Spleen (tissue), 11 donors: Measurements from ENCODE around the gene AUP1. TPM values are rescaled to one million over a fixed set of nuclear protein-coding genes. Genes with fewer than 3 reads are reported as not detected.
A peak's percentile ranks its signal among the peaks of the same experiment; 100 is the strongest.

Experiments used
- DNase-seq: peaks from one replicate; pipeline ENCODE4 v3.0.0-alpha.2; 2020
- H3K27ac ChIP-seq, 8 donors: fragments of 200-600 bp; sonication (generic) in 7 of 8; 1 replicate in 4 of 8; 2 replicates in 4 of 8; pipeline versions ENCODE4 v1.5.0 to v1.8.0; 2016 to 2021; ENCODE audit warnings: inconsistent platforms in 4 of 8, mild to moderate bottlenecking in 4 of 8, moderate library complexity in 1 of 8
- H3K27me3 ChIP-seq, 7 donors: fragments of 200-600 bp; sonication (generic) in 6 of 7; replicated peaks in 1 of 7; 1 replicate in 4 of 7; 2 replicates in 3 of 7; pipeline versions ENCODE4 v1.5.0 to v1.8.0; 2016 to 2021; ENCODE audit warnings: inconsistent platforms in 3 of 7, mild to moderate bottlenecking in 1 of 7
- H3K36me3 ChIP-seq, 6 donors: fragments of 200-600 bp; sonication (generic) in 5 of 6; 1 replicate in 4 of 6; 2 replicates in 2 of 6; pipeline versions ENCODE4 v1.5.0 to v1.8.0; 2016 to 2021; ENCODE audit warnings: inconsistent platforms in 2 of 6
- H3K4me1 ChIP-seq, 6 donors: fragments of 200-600 bp; sonication (generic) in 5 of 6; 1 replicate in 3 of 6; 2 replicates in 3 of 6; pipeline versions ENCODE4 v1.5.0 to v1.8.0; 2016 to 2021; ENCODE audit warnings: inconsistent platforms in 3 of 6
- H3K4me3 ChIP-seq, 8 donors: fragments of 200-600 bp; sonication (generic) in 7 of 8; 1 replicate in 4 of 8; 2 replicates in 4 of 8; pipeline versions ENCODE4 v1.5.0 to v1.8.0; 2016 to 2021; ENCODE audit warnings: inconsistent platforms in 4 of 8, mild to moderate bottlenecking in 4 of 8, moderate library complexity in 2 of 8
- H3K9me3 ChIP-seq, 8 donors: fragments of 200-600 bp; sonication (generic) in 7 of 8; 1 replicate in 4 of 8; 2 replicates in 4 of 8; pipeline versions ENCODE4 v1.5.0 to v1.8.0; 2016 to 2021; ENCODE audit warnings: inconsistent platforms in 4 of 8
- CTCF ChIP-seq, 11 experiments: fragments of 200-600 bp in 7 of 11; fragments of 450-650 bp in 4 of 11; sonication (generic) in 4 of 11; IDR thresholded peaks in 8 of 11; conservative IDR thresholded peaks in 3 of 11; 1 replicate in 7 of 11; 2 replicates in 4 of 11; pipeline versions ENCODE4 v1.4.0 to v1.8.0; 2016 to 2021; ENCODE audit warnings: antibody characterized with exemption in 11 of 11, inconsistent platforms in 4 of 11, mild to moderate bottlenecking in 1 of 11
- POLR2A ChIP-seq, 3 donors: fragments of 450-650 bp; IDR thresholded peaks; one replicate each; pipeline ENCODE4 v1.5.1; 2017; ENCODE audit warnings: antibody characterized with exemption in 3 of 3, mild to moderate bottlenecking in 1 of 3
- POLR2AphosphoS5 ChIP-seq, 3 donors: sonication (generic); formaldehyde crosslinking; IDR thresholded peaks; one replicate each; pipeline ENCODE4 v1.5.1; 2017; ENCODE audit warnings: antibody characterized with exemption in 3 of 3
- WGBS, 5 donors: extraction: QIAGEN DNeasy Blood & Tissue Kit in 3 of 5; methylation state at CpG; one replicate each; pipeline versions ENCODE4 v1.1.5 to v1.1.7; 2013 to 2018; 5-methylcytosine and 5-hydroxymethylcytosine counted together
- intact Hi-C: fragments of 100-400 bp; cut with DNase I; formaldehyde crosslinking; loops from one replicate; pipeline ENCODE4 v1.15.0; 2023; ENCODE audit warnings: low total_unique reads
- polyA plus RNA-seq, 3 donors: library from polyadenylated mRNA; stranded (reverse); fragments of 200-250 nt; gene quantifications; one replicate each; pipeline ENCODE4 v1.2.1, GENCODE V29; 2013
- total RNA-seq, 7 donors: library from RNA; depleted of rRNA in 3 of 7; stranded (reverse); fragments of >200 nt in 3 of 7; fragmentation: NEBNext Ultra II Directional in 4 of 7; extraction: Animal tissue kit (Norgen Biotek cat#: 25700) in 4 of 7; gene quantifications; one replicate each; pipeline versions ENCODE4 v1.1.0 to v1.2.1, GENCODE V29; 2016 to 2021
- donor health status: healthy with polysubstance abuse.
- donor health status: DM: no; HTN: no; CAD: no; lungs with moderate emphysema.
- donor health status: DM: no; HTN: no; CAD: no.
- donor health status: Bipolar disorder and iron deficiency.
- donor health status: healthy.
- donor health status: DM: no; HTN: no; CAD: no.
- donor health status: DM: yes; HTN: yes; CAD: no.

Gene AUP1
- total and polyA plus RNA-seq, 10 donors, result 107 to 226 (median 135) TPM

- peaks cover 3 to 43% (median 13%) of the 10 kb centered on the region in 6 donors for H3K4me1 ChIP-seq
- H3K27me3 ChIP-seq, result no peaks in the 10 kb centered on the region
- H3K27ac ChIP-seq, result no peak overlapping the region
- H3K9me3 ChIP-seq, result no peaks in the 10 kb centered on the region
- peaks cover 0 to 25% (median 9%) of the 10 kb centered on the region in 6 donors for H3K36me3 ChIP-seq
- TF ChIP-seq POLR2AphosphoS5 (IDR thresholded peaks at IDR 0.05) (peak in 1 of 3 donors; percentile 32), CTCF (IDR thresholded peaks at IDR 0.05 in 8 of 11, conservative IDR thresholded peaks at IDR 0.05 in 3 of 11) (no peak)
- H3K4me3 ChIP-seq, result no peak overlapping the region
- intact Hi-C loops, result no loop called here
- no peak for DNase-seq
- 61 to 78% (median 63%) methylated on average over 6 of the region's 6 CpGs for WGBS, 5 donors
These were observed 31.1 kb upstream of the AUP1 start for GRCh38 chr2:74560591-74560990.

DNA sequence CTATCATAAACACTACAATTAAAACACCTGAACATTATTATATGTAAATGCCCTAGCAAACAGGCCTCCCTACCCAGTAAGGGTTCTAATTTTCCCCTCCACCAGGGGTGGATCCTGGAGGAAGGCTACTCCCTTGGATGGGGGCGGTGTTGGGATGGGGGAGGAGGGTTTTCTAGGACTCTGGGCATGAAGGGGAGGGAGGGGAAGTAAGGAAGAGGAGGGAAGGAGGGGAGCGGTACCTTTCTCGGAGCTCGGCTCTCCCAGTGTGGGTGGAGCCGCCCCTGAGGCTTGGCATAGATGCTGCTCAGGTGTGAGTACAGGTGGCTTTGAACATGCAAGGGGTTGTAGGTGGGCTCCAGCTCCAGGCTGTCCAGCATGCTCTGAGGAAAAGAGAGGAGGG is 30.4 kb upstream of the AUP1 start:
- no peak for DNase-seq
- H3K27ac ChIP-seq, result no peak overlapping the region
- H3K27me3 ChIP-seq, result no peaks in the 10 kb centered on the region
- TF ChIP-seq CTCF (IDR thresholded peaks at IDR 0.05 in 8 of 11, conservative IDR thresholded peaks at IDR 0.05 in 3 of 11) (no peak), POLR2AphosphoS5 (IDR thresholded peaks at IDR 0.05) (no peak), POLR2A (IDR thresholded peaks at IDR 0.05) (no peak)
- peaks cover 7 to 49% (median 19%) of the 10 kb centered on the region in 6 donors for H3K4me1 ChIP-seq
- 59 to 76% (median 66%) methylated on average over 5 of the region's 5 CpGs for WGBS, 5 donors
- H3K4me3 ChIP-seq, result no peak overlapping the region
- H3K36me3 ChIP-seq, result peaks cover 0 to 25% (median 9%) of the 10 kb centered on the region in 6 donors
- intact Hi-C loops, result no loop called here
- H3K9me3 ChIP-seq, result no peaks in the 10 kb centered on the region

DNA sequence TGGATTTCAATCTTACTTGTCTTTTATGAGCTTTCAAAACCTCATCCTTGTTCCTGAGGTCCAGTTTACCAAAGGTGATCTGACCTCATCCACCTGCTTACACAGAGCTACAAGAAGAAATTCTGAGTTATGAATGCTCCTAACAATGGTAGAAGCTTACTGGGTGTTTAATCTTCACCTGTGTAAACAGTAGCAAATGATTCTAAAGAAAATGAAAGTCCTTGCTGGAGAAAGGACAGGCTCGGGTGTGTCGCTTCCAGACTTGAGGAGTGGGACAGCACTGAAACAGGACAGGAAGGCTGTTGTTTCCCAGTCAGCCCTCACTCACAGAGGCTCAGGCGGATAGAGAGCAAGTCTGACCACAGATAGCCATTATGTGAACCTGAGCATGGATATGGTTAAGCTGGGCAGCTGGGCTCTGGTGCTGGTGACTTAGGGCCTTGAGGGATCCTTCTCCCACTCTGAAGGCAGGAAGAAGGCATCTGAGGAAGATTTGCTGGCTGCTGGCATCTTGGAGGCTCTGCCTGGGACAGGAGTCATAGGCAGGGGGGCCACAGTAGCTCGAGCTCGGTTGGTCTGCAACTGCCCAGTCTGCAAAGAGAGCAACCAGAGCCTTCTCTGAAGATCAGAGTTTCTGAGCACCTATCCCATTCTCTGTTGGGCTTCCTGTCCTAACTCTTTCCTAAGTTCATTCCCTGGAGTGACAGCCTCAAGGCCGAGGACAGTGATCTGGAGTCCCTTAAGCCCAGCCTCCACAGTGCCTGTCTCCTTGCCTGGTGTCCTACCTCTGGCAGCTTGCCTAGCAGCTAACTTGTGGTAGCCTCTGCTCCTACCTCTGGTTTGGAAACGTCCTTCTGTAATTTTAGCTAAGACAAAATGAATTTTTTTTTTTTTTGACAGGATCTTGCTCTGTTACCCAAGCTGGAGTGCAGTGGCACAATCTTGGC is 29.1 kb upstream of the AUP1 start:
- intact Hi-C loops, result no loop called here
- H3K27ac ChIP-seq, result peak overlapping the region in 1 of 8 donors; percentile 3
- H3K4me1 ChIP-seq, result peaks cover 7 to 58% (median 26%) of the 10 kb centered on the region in 6 donors
- H3K36me3 ChIP-seq, result peaks cover 0 to 25% (median 9%) of the 10 kb centered on the region in 6 donors
- TF ChIP-seq POLR2A (IDR thresholded peaks at IDR 0.05) (no peak), POLR2AphosphoS5 (IDR thresholded peaks at IDR 0.05) (peak in 1 of 3 donors; percentile 7), CTCF (IDR thresholded peaks at IDR 0.05 in 8 of 11, conservative IDR thresholded peaks at IDR 0.05 in 3 of 11) (no peak)
- WGBS, 5 donors, result 60 to 85% (median 69%) methylated on average over 5 to 7 of the region's 7 CpGs
- H3K9me3 ChIP-seq, result no peaks in the 10 kb centered on the region
- no peaks in the 10 kb centered on the region for H3K27me3 ChIP-seq
- no peak for DNase-seq
- H3K4me3 ChIP-seq, result no peak overlapping the region

DNA sequence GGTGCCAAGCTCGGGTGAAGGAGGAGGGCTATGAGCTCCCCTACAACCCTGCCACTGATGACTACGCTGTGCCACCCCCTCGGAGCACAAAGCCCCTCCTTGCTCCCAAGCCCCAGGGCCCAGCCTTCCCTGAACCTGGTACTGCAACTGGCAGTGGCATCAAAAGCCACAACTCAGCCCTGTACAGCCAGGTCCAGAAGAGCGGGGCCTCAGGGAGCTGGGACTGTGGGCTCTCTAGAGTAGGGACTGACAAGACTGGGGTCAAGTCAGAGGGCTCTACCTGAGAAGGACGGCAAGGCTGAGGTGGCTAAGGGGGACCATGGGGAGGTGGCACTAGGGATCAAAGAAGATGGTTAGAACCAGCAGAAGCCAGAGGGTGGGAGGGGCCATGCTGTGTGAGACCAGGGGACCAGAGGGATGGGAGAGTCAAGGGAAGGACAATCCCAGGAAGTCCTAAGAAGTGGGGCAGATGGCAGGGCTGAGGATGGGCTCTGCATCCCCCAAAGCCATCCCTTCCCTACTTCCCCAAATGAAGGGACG is 27.4 kb upstream of the AUP1 start:
- peak overlapping the region in 3 of 8 donors; percentile 90 to 96 (median 93) for H3K27ac ChIP-seq
- no peak for DNase-seq
- peaks cover 7 to 74% (median 35%) of the 10 kb centered on the region in 6 donors for H3K4me1 ChIP-seq
- H3K9me3 ChIP-seq, result no peaks in the 10 kb centered on the region
- H3K36me3 ChIP-seq, result peaks cover 0 to 25% (median 9%) of the 10 kb centered on the region in 6 donors
- TF ChIP-seq CTCF (IDR thresholded peaks at IDR 0.05 in 8 of 11, conservative IDR thresholded peaks at IDR 0.05 in 3 of 11) (no peak), POLR2A (IDR thresholded peaks at IDR 0.05) (no peak), POLR2AphosphoS5 (IDR thresholded peaks at IDR 0.05) (no peak)
- no peaks in the 10 kb centered on the region for H3K27me3 ChIP-seq
- WGBS, 5 donors, result 87 to 96% (median 90%) methylated on average over 5 to 6 of the region's 6 CpGs
- no peak overlapping the region for H3K4me3 ChIP-seq
- intact Hi-C loops, result no loop called here
